ENCODE results near the gene SERPINB6. TPM values are rescaled to one million over a fixed set of nuclear protein-coding genes. Genes with fewer than 3 reads are reported as not detected.
A peak's percentile ranks its signal among the peaks of the same experiment; 100 is the strongest.

The SERPINB6 gene
- total and polyA plus RNA-seq, 9 of the 15 experiments (the other 6 are each of a cell fraction or from before 2014, with no cell fraction given) = 86.6 to 211 (median 143) TPM

GRCh38 chr6:2971420-2972218 lies at the start of gene SERPINB6 (continued):
- TF ChIP-seq ZNF592 (IDR thresholded peaks at IDR 0.05) (peak; percentile 84), ZNF609 (CRISPR knock-in tag; IDR thresholded peaks at IDR 0.05; ENCODE audit: borderline replicate concordance) (0 out of 2 replicates have a peak, but pooled peaks have one; percentile 60), KDM2B (CRISPR knock-in tag; IDR thresholded peaks at IDR 0.05) (peak; percentile 25; the same call in 1 of the 2 replicates), POLR2AphosphoS2 (IDR thresholded peaks at IDR 0.05; ENCODE audit: low read length) (no peak), LARP7 (IDR thresholded peaks at IDR 0.05) (0 out of 2 replicates have a peak, but pooled peaks have one; percentile 7), SUPT5H (IDR thresholded peaks at IDR 0.05) (peak; percentile 59), NFYB (IDR thresholded peaks at IDR 0.05; ENCODE audit: extremely low read depth, insufficient read length) (no peak), FOSL1 (tag; conservative IDR thresholded peaks at IDR 0.05) (peak; percentile 47; the same call in 1 of the 2 replicates), MBD1 (CRISPR knock-in tag; IDR thresholded peaks at IDR 0.05) (no peak), ZBTB1 (CRISPR knock-in tag; IDR thresholded peaks at IDR 0.05; ENCODE audit: borderline replicate concordance, low read depth) (peak; percentile 64; the same call in 1 of the 2 replicates), PHF8 (IDR thresholded peaks at IDR 0.05; ENCODE audit: borderline replicate concordance, low read length) (peak; percentile 74; the same call in 1 of the 2 replicates), MAZ (CRISPR knock-in tag; conservative IDR thresholded peaks at IDR 0.05 in 1 of 2, IDR thresholded peaks at IDR 0.05 in 1 of 2) (peak; percentile 33 to 85; a peak in 3 of 4 replicates)
- TF ChIP-seq, protein P1, sequence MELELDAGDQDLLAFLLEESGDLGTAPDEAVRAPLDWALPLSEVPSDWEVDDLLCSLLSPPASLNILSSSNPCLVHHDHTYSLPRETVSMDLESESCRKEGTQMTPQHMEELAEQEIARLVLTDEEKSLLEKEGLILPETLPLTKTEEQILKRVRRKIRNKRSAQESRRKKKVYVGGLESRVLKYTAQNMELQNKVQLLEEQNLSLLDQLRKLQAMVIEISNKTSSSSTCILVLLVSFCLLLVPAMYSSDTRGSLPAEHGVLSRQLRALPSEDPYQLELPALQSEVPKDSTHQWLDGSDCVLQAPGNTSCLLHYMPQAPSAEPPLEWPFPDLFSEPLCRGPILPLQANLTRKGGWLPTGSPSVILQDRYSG (tag; conservative IDR thresholded peaks at IDR 0.05; ENCODE audit: low read depth) = peak; percentile 80; the same call in 1 of the 2 replicates

All from K562 (cell line).